ENCODE measurements around the gene HSH2D.
"Not testable (repeated sequence)": the region's sequence is repeated elsewhere in the genome, so short reads cannot be mapped to it uniquely, and the experiment has no call there.

Gene HSH2D

DNA sequence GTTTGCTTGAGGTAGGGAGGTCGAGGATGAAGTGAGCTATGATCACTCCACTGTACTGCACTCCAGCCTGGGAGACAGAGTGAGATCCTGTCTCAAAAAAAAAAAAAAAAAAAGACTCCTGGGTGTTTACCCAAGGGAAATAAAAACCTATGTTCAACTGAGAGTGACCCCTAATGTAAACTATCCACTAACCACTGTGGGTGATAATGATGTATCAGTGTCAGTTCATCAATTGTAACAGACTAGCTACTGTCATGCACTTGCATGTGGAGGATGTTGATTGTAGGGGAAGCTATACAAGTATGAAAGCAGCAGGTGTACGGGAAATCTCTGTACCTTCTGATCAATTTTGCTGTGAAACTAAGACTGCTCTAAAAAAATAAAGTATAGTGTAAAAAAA, 32.5 kb downstream of the HSH2D start:
- no peak for DNase-seq (ENCODE audit: extremely low read depth, low read depth)
- H3K4me3 ChIP-seq (replicated peaks; ENCODE audit: low read depth, low read length): no peak overlapping the region
- TF ChIP-seq, protein P1, sequence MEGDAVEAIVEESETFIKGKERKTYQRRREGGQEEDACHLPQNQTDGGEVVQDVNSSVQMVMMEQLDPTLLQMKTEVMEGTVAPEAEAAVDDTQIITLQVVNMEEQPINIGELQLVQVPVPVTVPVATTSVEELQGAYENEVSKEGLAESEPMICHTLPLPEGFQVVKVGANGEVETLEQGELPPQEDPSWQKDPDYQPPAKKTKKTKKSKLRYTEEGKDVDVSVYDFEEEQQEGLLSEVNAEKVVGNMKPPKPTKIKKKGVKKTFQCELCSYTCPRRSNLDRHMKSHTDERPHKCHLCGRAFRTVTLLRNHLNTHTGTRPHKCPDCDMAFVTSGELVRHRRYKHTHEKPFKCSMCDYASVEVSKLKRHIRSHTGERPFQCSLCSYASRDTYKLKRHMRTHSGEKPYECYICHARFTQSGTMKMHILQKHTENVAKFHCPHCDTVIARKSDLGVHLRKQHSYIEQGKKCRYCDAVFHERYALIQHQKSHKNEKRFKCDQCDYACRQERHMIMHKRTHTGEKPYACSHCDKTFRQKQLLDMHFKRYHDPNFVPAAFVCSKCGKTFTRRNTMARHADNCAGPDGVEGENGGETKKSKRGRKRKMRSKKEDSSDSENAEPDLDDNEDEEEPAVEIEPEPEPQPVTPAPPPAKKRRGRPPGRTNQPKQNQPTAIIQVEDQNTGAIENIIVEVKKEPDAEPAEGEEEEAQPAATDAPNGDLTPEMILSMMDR (IDR thresholded peaks at IDR 0.05; ENCODE audit: low read depth, low read length, missing control alignments): no peak

- not testable (repeated sequence) for DNase-seq (ENCODE audit: extremely low read depth, low read depth); H3K4me3 ChIP-seq (replicated peaks; ENCODE audit: low read depth, low read length)
Measured at GRCh38 chr19:16178866-16179265, 35.4 kb downstream of the HSH2D start.

- TF ChIP-seq, protein P1 (IDR thresholded peaks at IDR 0.05; ENCODE audit: low read depth, low read length, missing control alignments): no peak
- DNase-seq (ENCODE audit: extremely low read depth, low read depth): peak; percentile 60
- no peak overlapping the region for H3K4me3 ChIP-seq (replicated peaks; ENCODE audit: low read depth, low read length)
Measured at GRCh38 chr19:16180611-16181010, 37.1 kb downstream of the HSH2D start.

DNA sequence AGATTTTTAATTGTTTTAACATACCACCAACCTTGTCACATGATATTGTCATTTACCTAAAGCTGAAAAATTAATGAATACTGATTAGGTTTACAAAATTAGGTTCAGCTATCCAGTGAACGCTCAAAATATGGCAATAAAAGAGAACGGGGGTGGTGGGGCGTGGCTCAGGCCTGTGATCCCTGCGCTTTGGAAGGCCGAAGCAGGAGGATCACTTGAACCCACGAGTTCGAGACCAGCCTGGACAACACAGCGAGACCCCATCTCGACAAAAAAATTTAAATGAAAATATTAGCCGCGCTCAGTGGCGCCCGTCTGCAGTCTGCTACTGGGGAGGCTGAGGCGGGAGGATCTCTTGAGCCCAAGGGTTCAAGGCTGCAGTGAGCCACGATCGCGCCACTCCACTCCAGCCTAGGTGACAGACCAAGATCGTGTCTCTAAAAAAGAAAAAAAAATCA, 41.2 kb downstream of the HSH2D start:
- DNase-seq (ENCODE audit: extremely low read depth, low read depth): no peak
- TF ChIP-seq, protein P1 (IDR thresholded peaks at IDR 0.05; ENCODE audit: low read depth, low read length, missing control alignments): no peak
- peak overlapping the region; percentile 93 for H3K4me3 ChIP-seq (replicated peaks; ENCODE audit: low read depth, low read length)

- peak; percentile 98 for DNase-seq (ENCODE audit: extremely low read depth, low read depth)
- peak within 1 kb of the TSS; percentile 93 for H3K4me3 ChIP-seq (replicated peaks; ENCODE audit: low read depth, low read length)
- TF ChIP-seq, protein P1 (IDR thresholded peaks at IDR 0.05; ENCODE audit: low read depth, low read length, missing control alignments): peak; percentile 13
Measured at GRCh38 chr19:16185123-16185767, 41.8 kb downstream of the HSH2D start, which contains the start of gene FAM32A. Gene FAM32A (plus strand): TSS chr19:16185410. CDS start chr19:16185443, 33 bp downstream.

DNA sequence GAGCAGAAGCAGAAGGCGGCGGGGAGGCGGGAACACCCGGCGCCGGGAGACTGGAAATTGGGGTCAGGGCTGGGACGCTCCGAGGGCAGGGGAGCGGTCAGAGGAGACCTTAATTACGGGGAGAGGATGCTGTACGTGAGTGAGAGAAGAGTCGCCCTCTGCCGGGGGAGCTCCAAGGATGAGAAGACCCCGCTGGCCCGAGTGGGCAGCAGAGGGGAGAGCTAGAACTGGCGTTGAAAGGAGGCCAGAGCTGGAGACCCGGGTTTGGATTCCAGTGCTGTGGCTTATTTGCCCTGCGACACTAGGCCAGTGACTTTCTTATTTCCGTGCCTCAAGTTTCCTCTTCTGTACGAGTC, 42.3 kb downstream of the HSH2D start:
- TF ChIP-seq, protein P1 (IDR thresholded peaks at IDR 0.05; ENCODE audit: low read depth, low read length, missing control alignments): peak; percentile 50
- peak overlapping the region; percentile 93 for H3K4me3 ChIP-seq (replicated peaks; ENCODE audit: low read depth, low read length)
- no peak for DNase-seq (ENCODE audit: extremely low read depth, low read depth)

DNA sequence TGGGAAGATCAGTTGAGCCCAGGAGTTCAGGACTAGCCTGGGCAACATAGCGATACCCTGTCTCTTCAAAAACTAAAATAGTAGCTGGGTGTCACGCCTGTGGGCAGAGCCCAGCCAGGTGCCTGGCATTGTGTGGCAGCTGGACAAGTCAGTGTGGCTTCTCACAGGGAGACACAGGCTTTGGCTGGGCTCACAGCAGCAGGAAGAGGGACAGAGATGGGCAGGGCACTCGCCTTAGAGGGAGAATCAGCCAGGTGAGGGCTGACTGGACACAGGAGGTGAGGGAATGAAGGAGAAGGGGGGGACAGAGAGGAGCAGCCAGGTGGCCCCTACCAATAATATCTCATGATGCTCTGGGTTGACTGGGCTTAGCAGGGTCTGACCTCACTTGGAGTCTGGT, 45.0 kb downstream of the HSH2D start:
- no peak overlapping the region for H3K4me3 ChIP-seq (replicated peaks; ENCODE audit: low read depth, low read length)
- TF ChIP-seq, protein P1 (IDR thresholded peaks at IDR 0.05; ENCODE audit: low read depth, low read length, missing control alignments): no peak
- DNase-seq (ENCODE audit: extremely low read depth, low read depth): no peak
